GM21825 (cell line): ENCODE results near the gene FBLL1.
A peak's percentile ranks its signal among the peaks of the same experiment; 100 is the strongest.
"Not testable (repeated sequence)": the region's sequence is repeated elsewhere in the genome, so short reads cannot be mapped to it uniquely, and the experiment has no call there.

Source experiments
- ATAC-seq: cut with Tn5 transposase; IDR thresholded peaks from one replicate; pipeline ENCODE4 v1.9.1; 2021; ENCODE audit warnings: mild to moderate bottlenecking, moderate library complexity; ENCODE audit not compliant: unreplicated experiment

The FBLL1 gene

GRCh38 chr5:168528521-168529373 is at the start of gene FBLL1:
FBLL1 (plus strand) TSS chr5:168529305; CDS start chr5:168529505, 200 bp downstream.
- ATAC-seq: no peak

- no peak for ATAC-seq
Measured at GRCh38 chr5:168480601-168481000, 48.5 kb upstream of the FBLL1 start.

GRCh38 chr5:168481330-168481788 is 47.7 kb upstream of the FBLL1 start:
- ATAC-seq: peak; percentile 90

GRCh38 chr5:168482361-168482760 is 46.7 kb upstream of the FBLL1 start:
- ATAC-seq: no peak

GRCh38 chr5:168486136-168486879 is 42.8 kb upstream of the FBLL1 start, which contains the start of gene RARS1:
RARS1 (plus strand) TSS chr5:168486471; CDS start chr5:168486499, 28 bp downstream.
- peak; percentile 90 for ATAC-seq

GRCh38 chr5:168489059-168489458 is 40.0 kb upstream of the FBLL1 start:
- no peak for ATAC-seq

GRCh38 chr5:168494057-168494555 is 35.0 kb upstream of the FBLL1 start:
- ATAC-seq: no peak

- ATAC-seq: no peak
Measured at GRCh38 chr5:168502563-168503237, 26.4 kb upstream of the FBLL1 start.

- ATAC-seq: no peak
Measured at GRCh38 chr5:168513861-168514428, 15.2 kb upstream of the FBLL1 start.

GRCh38 chr5:168525856-168526255 is 3.2 kb upstream of the FBLL1 start:
- no peak for ATAC-seq

GRCh38 chr5:168527756-168528295 is 1.3 kb upstream of the FBLL1 start:
- ATAC-seq: no peak

GRCh38 chr5:168529374-168530234 is 499 bp downstream of the FBLL1 start:
- no peak for ATAC-seq

GRCh38 chr5:168530621-168531150 is 1.6 kb downstream of the FBLL1 start:
- no peak for ATAC-seq

GRCh38 chr5:168531191-168531590 is 2.1 kb downstream of the FBLL1 start:
- ATAC-seq: no peak

GRCh38 chr5:168531987-168532864 is 3.1 kb downstream of the FBLL1 start:
- no peak for ATAC-seq

- ATAC-seq: not testable (repeated sequence)
Measured at GRCh38 chr5:168534351-168534750, 5.2 kb downstream of the FBLL1 start.

GRCh38 chr5:168537176-168537575 is 8.1 kb downstream of the FBLL1 start:
- no peak for ATAC-seq

GRCh38 chr5:168549554-168549953 is 20.4 kb downstream of the FBLL1 start:
- no peak for ATAC-seq
